GM19397 (cell line): Measurements from ENCODE around the gene NWD2.

Experiments
- ATAC-seq: cut with Tn5 transposase; IDR thresholded peaks from one replicate; pipeline ENCODE4 v1.9.1; 2021; ENCODE audit warnings: mild to moderate bottlenecking, moderate library complexity; ENCODE audit not compliant: unreplicated experiment

The NWD2 gene

GRCh38 chr4:37279121-37279520 lies 34.6 kb downstream of the NWD2 start:
- ATAC-seq, result no peak

GRCh38 chr4:37279894-37280592 lies 35.5 kb downstream of the NWD2 start:
- no peak for ATAC-seq

GRCh38 chr4:37299468-37299867 lies 54.9 kb downstream of the NWD2 start:
- ATAC-seq, result no peak

GRCh38 chr4:37304612-37305011 lies 60.1 kb downstream of the NWD2 start:
- no peak for ATAC-seq

- no peak for ATAC-seq
Measured at GRCh38 chr4:37305984-37306383, 61.4 kb downstream of the NWD2 start.

- ATAC-seq, result no peak
Measured at GRCh38 chr4:37317104-37317643, 72.6 kb downstream of the NWD2 start.

- no peak for ATAC-seq
Measured at GRCh38 chr4:37320513-37321235, 76.1 kb downstream of the NWD2 start.

- ATAC-seq, result no peak
Measured at GRCh38 chr4:37322122-37322521, 77.6 kb downstream of the NWD2 start.

GRCh38 chr4:37324546-37324945 lies 80.0 kb downstream of the NWD2 start:
- no peak for ATAC-seq

- no peak for ATAC-seq
Measured at GRCh38 chr4:37326852-37327251, 82.3 kb downstream of the NWD2 start.

- ATAC-seq, result no peak
Measured at GRCh38 chr4:37338972-37339371, 94.4 kb downstream of the NWD2 start.

- ATAC-seq, result no peak
Measured at GRCh38 chr4:37358748-37359147, 114.2 kb downstream of the NWD2 start.

- no peak for ATAC-seq
Measured at GRCh38 chr4:37359261-37359660, 114.7 kb downstream of the NWD2 start.

GRCh38 chr4:37365888-37366287 lies 121.3 kb downstream of the NWD2 start:
- ATAC-seq, result no peak

GRCh38 chr4:37367901-37368300 lies 123.4 kb downstream of the NWD2 start:
- no peak for ATAC-seq

- no peak for ATAC-seq
Measured at GRCh38 chr4:37370052-37370451, 125.5 kb downstream of the NWD2 start.

GRCh38 chr4:37381040-37381668 lies 136.6 kb downstream of the NWD2 start:
- no peak for ATAC-seq

- no peak for ATAC-seq
Measured at GRCh38 chr4:37383579-37384229, 139.2 kb downstream of the NWD2 start.

- no peak for ATAC-seq
Measured at GRCh38 chr4:37385424-37385823, 140.9 kb downstream of the NWD2 start.

- no peak for ATAC-seq
Measured at GRCh38 chr4:37388681-37389365, 144.3 kb downstream of the NWD2 start.

GRCh38 chr4:37389366-37389765 lies 144.8 kb downstream of the NWD2 start:
- ATAC-seq, result no peak
